Panc1 (cell line): ENCODE data around the gene VPS4B. TPM values are rescaled to one million over a fixed set of nuclear protein-coding genes. Genes with fewer than 3 reads are reported as not detected.

Experiments
- ATAC-seq: fragments of 200-7000 bp; cut with Tn5 transposase; 2 replicates; pipeline ENCODE4 v1.9.1; 2020; ENCODE audit warnings: mild to moderate bottlenecking, moderate library complexity
- BruUV-seq: library from RNA; stranded (reverse); fragments of 400-500 nt; replicated peaks from 2 replicates; lab custom pipeline; 2021; lab: Mats Ljungman, UMichigan
- CTCF ChIA-PET: fragments of 300-600 bp; sonication (Branson Sonifier 250); formaldehyde crosslinking; loops from one replicate; lab custom pipeline; 2022; ENCODE audit warnings: antibody characterized with exemption; lab: Charles Lee
- POLR2A ChIA-PET: fragments of 300-600 bp; sonication (Branson Sonifier 250); formaldehyde crosslinking; loops from one replicate; lab custom pipeline; 2022; ENCODE audit warnings: antibody characterized with exemption; lab: Charles Lee
- DNase-seq: peaks from one replicate; pipeline ENCODE4 v3.0.0-alpha.2; 2010; ENCODE audit warnings: low read depth, low spot score
- H3K27ac ChIP-seq: 2 replicates; pipeline ENCODE4 v1.5.1; 2011; ENCODE audit warnings: mild to moderate bottlenecking, low read length, inconsistent platforms
- H3K27me3 ChIP-seq: fragments of 200-500 bp; sonication (Bioruptor generic); 2 replicates; pipeline ENCODE4 v1.6.0; 2014; ENCODE audit warnings: low read length, inconsistent platforms; ENCODE audit not compliant: control insufficient read depth, insufficient read depth
- H3K36me3 ChIP-seq: fragments of 200-500 bp; sonication (Bioruptor generic); 2 replicates; pipeline ENCODE4 v1.5.1; 2014; ENCODE audit warnings: inconsistent platforms, mild to moderate bottlenecking, low read length, moderate library complexity; ENCODE audit not compliant: control insufficient read depth, insufficient read depth
- H3K4me1 ChIP-seq: 2 replicates; pipeline ENCODE4 v1.5.1; 2011; ENCODE audit warnings: inconsistent platforms, mild to moderate bottlenecking, low read length, moderate library complexity; ENCODE audit not compliant: control insufficient read depth, insufficient read depth
- H3K4me3 ChIP-seq, 2 experiments: 2 replicates each; pipeline ENCODE4 v1.5.1; 2011 to 2012; ENCODE audit warnings: low read depth in 2 of 2, low read length in 2 of 2, mild to moderate bottlenecking in 2 of 2, inconsistent platforms in 1 of 2, moderate library complexity in 1 of 2
- H3K9me3 ChIP-seq: fragments of 200-500 bp; sonication (Bioruptor generic); 2 replicates; pipeline ENCODE4 v1.5.1; 2014; ENCODE audit warnings: low read depth, mild to moderate bottlenecking, inconsistent platforms, low read length, moderate library complexity; ENCODE audit not compliant: control insufficient read depth, insufficient read depth
- CTCF ChIP-seq: fragments of 450-650 bp; IDR thresholded peaks from 2 replicates; pipeline ENCODE4 v1.5.1; 2017; ENCODE audit warnings: mild to moderate bottlenecking
- POLR2AphosphoS5 ChIP-seq: IDR thresholded peaks from 2 replicates; pipeline ENCODE4 v1.6.1; 2012; ENCODE audit warnings: mild to moderate bottlenecking, low read depth, low read length, moderate library complexity
- REST ChIP-seq, 2 experiments: IDR thresholded peaks; 2 replicates each; pipeline ENCODE4 v1.6.1; 2011 to 2012; ENCODE audit warnings: low read depth in 2 of 2, control low read depth in 1 of 2, low read length in 1 of 2, mild to moderate bottlenecking in 1 of 2, moderate library complexity in 1 of 2; ENCODE audit not compliant: insufficient read depth in 1 of 2
- SIN3A ChIP-seq: IDR thresholded peaks from 2 replicates; pipeline ENCODE4 v1.6.1; 2012; ENCODE audit warnings: low read depth, mild to moderate bottlenecking, low read length, moderate library complexity, borderline replicate concordance; ENCODE audit not compliant: insufficient read depth
- TCF7L2 ChIP-seq: IDR thresholded peaks from 2 replicates; pipeline ENCODE4 v1.6.1; 2011; ENCODE audit warnings: mild to moderate bottlenecking, low read depth, low read length, inconsistent platforms
- in situ Hi-C: cut with HindIII; loops from 2 replicates; pipeline ENCODE4 v1.10.0; 2016; ENCODE audit warnings: low sequenced_read_pairs, low pct_unique_long_range_greater_than_20kb
- intact Hi-C: fragments of 100-400 bp; cut with micrococcal nuclease; formaldehyde crosslinking; loops from one replicate; pipeline ENCODE4 v1.10.0; 2022; ENCODE audit not compliant: unreplicated experiment
- total RNA-seq: library from RNA; stranded (reverse); gene quantifications from one replicate; pipeline ENCODE4 v1.2.1, GENCODE V29; 2021; ENCODE audit not compliant: unreplicated experiment

Gene VPS4B
- total RNA-seq, 1 experiment from 2014 or later = 44.5 TPM

- DNase-seq = no peak
- TF ChIP-seq SIN3A = no peak
- TF ChIP-seq CTCF = no peak
- no peak for TF ChIP-seq TCF7L2
- no peak for TF ChIP-seq REST (IDR thresholded peaks at IDR 0.05; ENCODE audit: insufficient read depth in 1 of 2, low read depth in 2 of 2, low read length in 1 of 2)
- no peak for TF ChIP-seq POLR2AphosphoS5
- intact Hi-C loops (loop anchor here (10.0 kb wide), 1 partner anchor 416 kb away; no protein-coding TSS in a partner anchor), in situ Hi-C loops (no loop called here)
- ChIA-PET CTCF (no interaction called here), POLR2A (no interaction called here)
- 0 out of 2 replicates have a peak, but pooled peaks cover 3% of the 10 kb centered on the region for H3K27me3 ChIP-seq
- BruUV-seq = no TSS peak
- no peaks in the 10 kb centered on the region for H3K36me3 ChIP-seq
- H3K4me1 ChIP-seq = no peaks in the 10 kb centered on the region
- H3K9me3 ChIP-seq = no peaks in the 10 kb centered on the region
- ATAC-seq = no peak
- no peak overlapping the region for H3K4me3 ChIP-seq
- no peak overlapping the region for H3K27ac ChIP-seq
Measured at GRCh38 chr18:63431180-63431579, 8.9 kb upstream of the VPS4B start.

- Histone ChIP-seq H3K9me3 (no peaks in the 10 kb centered on the region), H3K4me1 (no peaks in the 10 kb centered on the region), H3K36me3 (no peaks in the 10 kb centered on the region), H3K27ac (no peak overlapping the region), H3K27me3 (0 out of 2 replicates have a peak, but pooled peaks cover 3% of the 10 kb centered on the region), H3K4me3 (no peak overlapping the region)
- no TSS peak for BruUV-seq
- in situ Hi-C loops = no loop called here
- CTCF ChIA-PET = interaction anchor here (0.6 kb wide), 1 partner anchor 9 kb away, joined by 3 read pairs; no protein-coding TSS in a partner anchor
- intact Hi-C loops = loop anchor here (10.0 kb wide), 1 partner anchor 416 kb away; no protein-coding TSS in a partner anchor
- no peak for DNase-seq
- TF ChIP-seq CTCF (no peak), SIN3A (no peak), POLR2AphosphoS5 (no peak), TCF7L2 (no peak)
- ATAC-seq = no peak
- POLR2A ChIA-PET = no interaction called here
Measured at GRCh38 chr18:63430526-63430925, 8.2 kb upstream of the VPS4B start.
